Upper lobe of left lung (tissue), 4 donors: Measurements from ENCODE around the gene DPP10.

Experiments
- CTCF ChIP-seq, 6 experiments: fragments of 450-650 bp in 4 of 6; fragments of 200-600 bp in 2 of 6; sonication (generic) in 2 of 6; IDR thresholded peaks; one replicate each; pipeline ENCODE4 v1.5.1; 2016 to 2019; ENCODE audit warnings: antibody characterized with exemption in 6 of 6
- EP300 ChIP-seq, 4 donors: sonication (generic); formaldehyde crosslinking; IDR thresholded peaks; one replicate each; pipeline ENCODE4 v1.5.1; 2017; ENCODE audit warnings: antibody characterized with exemption in 4 of 4, control low read depth in 2 of 4
- POLR2A ChIP-seq, 4 donors: fragments of 450-650 bp; IDR thresholded peaks; one replicate each; pipeline ENCODE4 v1.5.1; 2016 to 2017; ENCODE audit warnings: antibody characterized with exemption in 4 of 4, mild to moderate bottlenecking in 2 of 4
- POLR2AphosphoS5 ChIP-seq, 2 donors: sonication (generic); formaldehyde crosslinking; IDR thresholded peaks; one replicate each; pipeline ENCODE4 v1.5.1; 2017; ENCODE audit warnings: antibody characterized with exemption in 2 of 2

GRCh38 chr2:115684345-115684744, 1241.9 kb downstream of the DPP10 start:
- TF ChIP-seq POLR2A (IDR thresholded peaks at IDR 0.05) (no peak), CTCF (IDR thresholded peaks at IDR 0.05) (no peak), POLR2AphosphoS5 (IDR thresholded peaks at IDR 0.05) (no peak), EP300 (IDR thresholded peaks at IDR 0.05) (no peak)
